ENCODE data around the gene TMEM41A.

TMEM41A gene
- 25.2 to 37.4 (median 29.9) reads per million in 3 donors for total RNA-seq

GRCh38 chr3:185498503-185499396 is at the start of gene TMEM41A:
TSS of gene TMEM41A (minus strand) at chr3:185499035. CDS start at chr3:185498961, 74 bp downstream.
- Histone ChIP-seq H3K36me3 (ENCODE audit: control insufficient read depth, insufficient read depth, low read length) (peaks cover 22% of the 10 kb centered on the region), H3K27ac (ENCODE audit: insufficient read depth, low read length, poor library complexity, severe bottlenecking) (peak within 1 kb of the TSS; percentile 49), H3K9me3 (ENCODE audit: control insufficient read depth, low read length) (no peaks in the 10 kb centered on the region), H3K4me3 (ENCODE audit: insufficient read depth, low read depth, low read length, poor library complexity, severe bottlenecking) (peak within 1 kb of the TSS; percentile 94), H3K4me1 (ENCODE audit: control insufficient read depth, insufficient read depth, low read length, poor library complexity, severe bottlenecking) (no peaks in the 10 kb centered on the region), H3K27me3 (replicated peaks; ENCODE audit: control insufficient read depth, insufficient read depth, low read length, poor library complexity, severe bottlenecking) (no peaks in the 10 kb centered on the region)
- DNase-seq, result peak; percentile 69 to 77 (median 76)

- no peaks in the 10 kb centered on the region for H3K9me3 ChIP-seq (ENCODE audit: control insufficient read depth, low read length)
- H3K27me3 ChIP-seq (replicated peaks; ENCODE audit: control insufficient read depth, insufficient read depth, low read length, poor library complexity, severe bottlenecking), result no peaks in the 10 kb centered on the region
- H3K4me1 ChIP-seq (ENCODE audit: control insufficient read depth, insufficient read depth, low read length, poor library complexity, severe bottlenecking), result no peaks in the 10 kb centered on the region
- no peak overlapping the region for H3K4me3 ChIP-seq (ENCODE audit: insufficient read depth, low read depth, low read length, poor library complexity, severe bottlenecking)
- no peak overlapping the region for H3K27ac ChIP-seq (ENCODE audit: insufficient read depth, low read length, poor library complexity, severe bottlenecking)
- DNase-seq, result no peak
- H3K36me3 ChIP-seq (ENCODE audit: control insufficient read depth, insufficient read depth, low read length), result no peaks in the 10 kb centered on the region
These were observed 41.9 kb upstream of the TMEM41A start for GRCh38 chr3:185540695-185541094.

- no peaks in the 10 kb centered on the region for H3K9me3 ChIP-seq (ENCODE audit: control insufficient read depth, low read length)
- DNase-seq, result no peak
- no peak overlapping the region for H3K27ac ChIP-seq (ENCODE audit: insufficient read depth, low read length, poor library complexity, severe bottlenecking)
- no peaks in the 10 kb centered on the region for H3K36me3 ChIP-seq (ENCODE audit: control insufficient read depth, insufficient read depth, low read length)
- H3K27me3 ChIP-seq (replicated peaks; ENCODE audit: control insufficient read depth, insufficient read depth, low read length, poor library complexity, severe bottlenecking), result no peaks in the 10 kb centered on the region
- no peak overlapping the region for H3K4me3 ChIP-seq (ENCODE audit: insufficient read depth, low read depth, low read length, poor library complexity, severe bottlenecking)
- no peaks in the 10 kb centered on the region for H3K4me1 ChIP-seq (ENCODE audit: control insufficient read depth, insufficient read depth, low read length, poor library complexity, severe bottlenecking)
These were observed 41.1 kb upstream of the TMEM41A start for GRCh38 chr3:185539934-185540333.

DNA sequence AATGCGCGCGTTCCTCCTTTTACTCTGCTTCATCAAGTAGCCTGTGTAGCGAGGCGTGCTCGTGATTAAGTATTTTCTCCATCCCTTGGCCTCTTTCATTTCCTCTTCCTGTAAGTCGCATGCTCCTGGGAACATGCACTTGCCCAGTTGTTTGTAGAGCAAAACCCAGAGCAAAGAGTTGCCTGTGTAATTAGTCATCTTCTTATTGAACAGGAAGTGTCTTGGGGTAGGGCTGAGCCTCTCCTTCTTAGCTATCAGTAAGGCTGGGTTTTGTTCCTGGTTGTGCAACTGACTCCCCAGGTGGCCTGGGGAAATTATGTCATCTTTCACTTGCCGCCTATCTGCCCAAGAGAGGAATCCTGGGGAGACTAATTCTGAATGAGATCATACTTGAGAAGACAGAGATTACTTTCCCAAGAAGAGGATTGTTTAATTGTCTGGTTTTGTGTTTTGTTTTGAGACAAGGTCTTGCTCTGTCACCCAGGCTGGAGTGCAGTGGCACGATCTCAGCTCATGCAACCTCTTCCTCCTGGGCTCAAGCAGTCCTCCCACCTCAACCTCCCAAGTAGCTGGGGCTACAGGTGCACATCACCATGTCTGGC is 38.6 kb upstream of the TMEM41A start:
- no peaks in the 10 kb centered on the region for H3K27me3 ChIP-seq (replicated peaks; ENCODE audit: control insufficient read depth, insufficient read depth, low read length, poor library complexity, severe bottlenecking)
- no peaks in the 10 kb centered on the region for H3K9me3 ChIP-seq (ENCODE audit: control insufficient read depth, low read length)
- DNase-seq, result no peak
- no peak overlapping the region for H3K4me3 ChIP-seq (ENCODE audit: insufficient read depth, low read depth, low read length, poor library complexity, severe bottlenecking)
- H3K27ac ChIP-seq (ENCODE audit: insufficient read depth, low read length, poor library complexity, severe bottlenecking), result no peak overlapping the region
- no peaks in the 10 kb centered on the region for H3K36me3 ChIP-seq (ENCODE audit: control insufficient read depth, insufficient read depth, low read length)
- H3K4me1 ChIP-seq (ENCODE audit: control insufficient read depth, insufficient read depth, low read length, poor library complexity, severe bottlenecking), result no peaks in the 10 kb centered on the region

DNA sequence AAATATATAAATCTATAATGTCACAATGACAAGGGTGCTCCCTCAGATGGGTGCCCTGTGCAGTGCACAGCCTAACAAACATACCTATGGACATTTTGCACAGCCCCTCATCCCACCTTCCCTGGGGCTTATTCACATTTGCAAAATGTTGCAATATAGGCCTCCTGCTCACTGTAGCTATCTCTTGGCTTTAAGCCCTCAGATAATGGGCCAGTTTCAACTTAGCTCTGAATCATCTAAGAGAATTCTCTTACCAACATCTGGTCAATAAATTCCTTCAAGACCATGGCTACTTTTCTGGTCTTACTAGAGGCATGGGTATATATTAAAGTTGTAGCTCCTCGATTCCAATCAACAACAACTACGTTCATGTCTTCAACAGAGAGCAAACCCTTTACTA is 35.7 kb upstream of the TMEM41A start:
- H3K4me3 ChIP-seq (ENCODE audit: insufficient read depth, low read depth, low read length, poor library complexity, severe bottlenecking), result no peak overlapping the region
- H3K27me3 ChIP-seq (replicated peaks; ENCODE audit: control insufficient read depth, insufficient read depth, low read length, poor library complexity, severe bottlenecking), result no peaks in the 10 kb centered on the region
- no peaks in the 10 kb centered on the region for H3K36me3 ChIP-seq (ENCODE audit: control insufficient read depth, insufficient read depth, low read length)
- no peaks in the 10 kb centered on the region for H3K9me3 ChIP-seq (ENCODE audit: control insufficient read depth, low read length)
- no peak overlapping the region for H3K27ac ChIP-seq (ENCODE audit: insufficient read depth, low read length, poor library complexity, severe bottlenecking)
- DNase-seq, result no peak
- H3K4me1 ChIP-seq (ENCODE audit: control insufficient read depth, insufficient read depth, low read length, poor library complexity, severe bottlenecking), result no peaks in the 10 kb centered on the region

- Histone ChIP-seq H3K27me3 (replicated peaks; ENCODE audit: control insufficient read depth, insufficient read depth, low read length, poor library complexity, severe bottlenecking) (no peaks in the 10 kb centered on the region), H3K4me3 (ENCODE audit: insufficient read depth, low read depth, low read length, poor library complexity, severe bottlenecking) (no peak overlapping the region), H3K9me3 (ENCODE audit: control insufficient read depth, low read length) (no peaks in the 10 kb centered on the region), H3K36me3 (ENCODE audit: control insufficient read depth, insufficient read depth, low read length) (no peaks in the 10 kb centered on the region), H3K4me1 (ENCODE audit: control insufficient read depth, insufficient read depth, low read length, poor library complexity, severe bottlenecking) (no peaks in the 10 kb centered on the region), H3K27ac (ENCODE audit: insufficient read depth, low read length, poor library complexity, severe bottlenecking) (no peak overlapping the region)
- no peak for DNase-seq
These were observed 34.1 kb upstream of the TMEM41A start for GRCh38 chr3:185532901-185533300.

GRCh38 chr3:185530856-185531255 is 32.0 kb upstream of the TMEM41A start:
- H3K9me3 ChIP-seq (ENCODE audit: control insufficient read depth, low read length), result no peaks in the 10 kb centered on the region

GRCh38 chr3:185528532-185528931 is 29.7 kb upstream of the TMEM41A start:
- Histone ChIP-seq H3K4me1 (ENCODE audit: control insufficient read depth, insufficient read depth, low read length, poor library complexity, severe bottlenecking) (no peaks in the 10 kb centered on the region), H3K36me3 (ENCODE audit: control insufficient read depth, insufficient read depth, low read length) (no peaks in the 10 kb centered on the region), H3K27ac (ENCODE audit: insufficient read depth, low read length, poor library complexity, severe bottlenecking) (no peak overlapping the region), H3K27me3 (replicated peaks; ENCODE audit: control insufficient read depth, insufficient read depth, low read length, poor library complexity, severe bottlenecking) (no peaks in the 10 kb centered on the region), H3K9me3 (ENCODE audit: control insufficient read depth, low read length) (no peaks in the 10 kb centered on the region), H3K4me3 (ENCODE audit: insufficient read depth, low read depth, low read length, poor library complexity, severe bottlenecking) (no peak overlapping the region)
- DNase-seq, result no peak

More at GRCh38 chr3:185530856-185531255, 32.0 kb upstream of the TMEM41A start:
- Histone ChIP-seq H3K4me1 (ENCODE audit: control insufficient read depth, insufficient read depth, low read length, poor library complexity, severe bottlenecking) (no peaks in the 10 kb centered on the region), H3K36me3 (ENCODE audit: control insufficient read depth, insufficient read depth, low read length) (no peaks in the 10 kb centered on the region), H3K4me3 (ENCODE audit: insufficient read depth, low read depth, low read length, poor library complexity, severe bottlenecking) (no peak overlapping the region), H3K27me3 (replicated peaks; ENCODE audit: control insufficient read depth, insufficient read depth, low read length, poor library complexity, severe bottlenecking) (no peaks in the 10 kb centered on the region), H3K27ac (ENCODE audit: insufficient read depth, low read length, poor library complexity, severe bottlenecking) (no peak overlapping the region)
- DNase-seq, result no peak

- H3K27me3 ChIP-seq (replicated peaks; ENCODE audit: control insufficient read depth, insufficient read depth, low read length, poor library complexity, severe bottlenecking), result no peaks in the 10 kb centered on the region
- no peak overlapping the region for H3K27ac ChIP-seq (ENCODE audit: insufficient read depth, low read length, poor library complexity, severe bottlenecking)
- no peaks in the 10 kb centered on the region for H3K36me3 ChIP-seq (ENCODE audit: control insufficient read depth, insufficient read depth, low read length)
- DNase-seq, result no peak
- H3K4me1 ChIP-seq (ENCODE audit: control insufficient read depth, insufficient read depth, low read length, poor library complexity, severe bottlenecking), result no peaks in the 10 kb centered on the region
- no peak overlapping the region for H3K4me3 ChIP-seq (ENCODE audit: insufficient read depth, low read depth, low read length, poor library complexity, severe bottlenecking)
- no peaks in the 10 kb centered on the region for H3K9me3 ChIP-seq (ENCODE audit: control insufficient read depth, low read length)
These were observed 28.5 kb upstream of the TMEM41A start for GRCh38 chr3:185527364-185527763.

- no peak overlapping the region for H3K4me3 ChIP-seq (ENCODE audit: insufficient read depth, low read depth, low read length, poor library complexity, severe bottlenecking)
- DNase-seq, result no peak
- H3K4me1 ChIP-seq (ENCODE audit: control insufficient read depth, insufficient read depth, low read length, poor library complexity, severe bottlenecking), result no peaks in the 10 kb centered on the region
- no peaks in the 10 kb centered on the region for H3K36me3 ChIP-seq (ENCODE audit: control insufficient read depth, insufficient read depth, low read length)
- no peaks in the 10 kb centered on the region for H3K9me3 ChIP-seq (ENCODE audit: control insufficient read depth, low read length)
- no peaks in the 10 kb centered on the region for H3K27me3 ChIP-seq (replicated peaks; ENCODE audit: control insufficient read depth, insufficient read depth, low read length, poor library complexity, severe bottlenecking)
- H3K27ac ChIP-seq (ENCODE audit: insufficient read depth, low read length, poor library complexity, severe bottlenecking), result no peak overlapping the region
These were observed 27.6 kb upstream of the TMEM41A start for GRCh38 chr3:185526349-185526951.

All from effector memory CD4-positive, alpha-beta T cell (primary cell).